ENCODE measurements around the gene SMIM32. TPM values are rescaled to one million over a fixed set of nuclear protein-coding genes. Genes with fewer than 3 reads are reported as not detected.

The SMIM32 gene
- total RNA-seq, 1 donor from 2014 or later = 0.30 TPM

DNA sequence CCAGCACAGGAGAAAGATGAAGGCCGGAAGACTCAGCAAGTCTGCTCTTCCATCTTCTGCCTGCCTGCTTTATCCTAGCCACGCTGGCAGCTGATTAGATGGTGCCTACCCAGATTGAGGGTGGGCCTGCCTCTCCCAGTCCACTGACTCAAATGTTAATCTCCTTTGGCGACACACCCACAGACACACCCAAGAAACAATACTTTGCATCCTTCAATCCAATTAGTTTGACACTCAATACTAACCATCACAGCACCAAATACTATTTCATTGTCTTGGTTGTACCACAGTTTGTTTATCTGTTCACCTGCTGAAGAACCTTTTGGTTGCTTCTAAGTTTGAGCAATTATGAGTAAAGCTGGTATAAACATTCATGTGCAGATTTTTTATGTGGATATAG lies 23.7 kb downstream of the SMIM32 start:
- H3K4me1 ChIP-seq (ENCODE audit: insufficient read depth, low read length) = no peaks in the 10 kb centered on the region
- no peaks in the 10 kb centered on the region for H3K9me3 Mint-ChIP-seq (ENCODE audit: unreplicated experiment)
- no peaks in the 10 kb centered on the region for H3K4me1 Mint-ChIP-seq (ENCODE audit: low read depth, unreplicated experiment)
- TF ChIP-seq, protein P1, sequence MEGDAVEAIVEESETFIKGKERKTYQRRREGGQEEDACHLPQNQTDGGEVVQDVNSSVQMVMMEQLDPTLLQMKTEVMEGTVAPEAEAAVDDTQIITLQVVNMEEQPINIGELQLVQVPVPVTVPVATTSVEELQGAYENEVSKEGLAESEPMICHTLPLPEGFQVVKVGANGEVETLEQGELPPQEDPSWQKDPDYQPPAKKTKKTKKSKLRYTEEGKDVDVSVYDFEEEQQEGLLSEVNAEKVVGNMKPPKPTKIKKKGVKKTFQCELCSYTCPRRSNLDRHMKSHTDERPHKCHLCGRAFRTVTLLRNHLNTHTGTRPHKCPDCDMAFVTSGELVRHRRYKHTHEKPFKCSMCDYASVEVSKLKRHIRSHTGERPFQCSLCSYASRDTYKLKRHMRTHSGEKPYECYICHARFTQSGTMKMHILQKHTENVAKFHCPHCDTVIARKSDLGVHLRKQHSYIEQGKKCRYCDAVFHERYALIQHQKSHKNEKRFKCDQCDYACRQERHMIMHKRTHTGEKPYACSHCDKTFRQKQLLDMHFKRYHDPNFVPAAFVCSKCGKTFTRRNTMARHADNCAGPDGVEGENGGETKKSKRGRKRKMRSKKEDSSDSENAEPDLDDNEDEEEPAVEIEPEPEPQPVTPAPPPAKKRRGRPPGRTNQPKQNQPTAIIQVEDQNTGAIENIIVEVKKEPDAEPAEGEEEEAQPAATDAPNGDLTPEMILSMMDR (IDR thresholded peaks at IDR 0.05; ENCODE audit: insufficient read depth, low read depth, low read length) = no peak
- no peak for TF ChIP-seq EZH2 (IDR thresholded peaks at IDR 0.05; ENCODE audit: insufficient read depth, low read length)
- peaks cover 27% of the 10 kb centered on the region for H3K36me3 ChIP-seq (ENCODE audit: insufficient read depth, low read length)
- no peak overlapping the region for H3K4me2 ChIP-seq (ENCODE audit: low read length)
- peaks cover 13% of the 10 kb centered on the region for H3K36me3 Mint-ChIP-seq (ENCODE audit: low read depth, unreplicated experiment)
- H2AFZ ChIP-seq (ENCODE audit: low read depth, low read length) = no peak overlapping the region
- no peak overlapping the region for H3K27ac ChIP-seq (ENCODE audit: low read depth, low read length)
- H3K4me3 ChIP-seq (ENCODE audit: insufficient read depth, low read depth, low read length) = no peak overlapping the region
- no peak for FAIRE-seq
- H4K20me1 ChIP-seq (ENCODE audit: insufficient read depth, low read length) = peaks cover 24% of the 10 kb centered on the region
- no peaks in the 10 kb centered on the region for H3K9me3 ChIP-seq (ENCODE audit: insufficient read depth, low read depth, low read length)
- H3K4me3 Mint-ChIP-seq (ENCODE audit: unreplicated experiment) = no peak overlapping the region
- peaks cover 35% of the 10 kb centered on the region for H3K79me2 ChIP-seq (ENCODE audit: insufficient read depth, low read length)
- no peaks in the 10 kb centered on the region for H3K27me3 Mint-ChIP-seq (ENCODE audit: low read depth, unreplicated experiment)
- no peak for DNase-seq (ENCODE audit: low read depth)
- no peaks in the 10 kb centered on the region for H3K27me3 ChIP-seq (ENCODE audit: insufficient read depth, low read length)
- no peak overlapping the region for H3K27ac Mint-ChIP-seq (ENCODE audit: unreplicated experiment)
- no peak overlapping the region for H3K9ac ChIP-seq (ENCODE audit: low read length)

DNA sequence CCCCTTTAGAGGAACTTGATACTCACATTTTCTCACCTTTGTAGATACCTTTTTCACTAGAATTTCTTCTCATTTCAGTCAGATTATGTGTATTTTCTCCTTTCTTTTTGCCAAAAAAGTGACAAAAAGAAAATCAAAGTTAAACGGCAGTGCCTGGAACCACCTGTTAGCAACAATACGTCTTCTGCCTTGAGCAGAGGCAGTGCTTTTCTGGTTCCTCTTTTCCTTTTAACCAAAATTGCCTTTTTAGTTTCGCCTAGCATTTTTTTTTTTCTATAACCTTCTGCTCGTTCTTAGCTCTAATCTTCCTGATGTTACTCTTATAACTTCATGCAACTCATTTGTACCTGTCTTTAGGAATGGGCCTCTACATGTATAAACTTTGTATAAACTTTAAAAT lies 26.1 kb downstream of the SMIM32 start:
- Mint-ChIP-seq H3K36me3 (ENCODE audit: low read depth, unreplicated experiment) (peaks cover 13% of the 10 kb centered on the region), H3K4me1 (ENCODE audit: low read depth, unreplicated experiment) (no peaks in the 10 kb centered on the region), H3K27me3 (ENCODE audit: low read depth, unreplicated experiment) (no peaks in the 10 kb centered on the region), H3K27ac (ENCODE audit: unreplicated experiment) (no peak overlapping the region), H3K9me3 (ENCODE audit: unreplicated experiment) (no peaks in the 10 kb centered on the region), H3K4me3 (ENCODE audit: unreplicated experiment) (no peak overlapping the region)
- DNase-seq (ENCODE audit: low read depth) (no peak), FAIRE-seq (no peak)
- no peak overlapping the region for H3K9ac ChIP-seq (ENCODE audit: low read length)
- H3K4me2 ChIP-seq (ENCODE audit: low read length) = no peak overlapping the region
- peaks cover 22% of the 10 kb centered on the region for H4K20me1 ChIP-seq (ENCODE audit: insufficient read depth, low read length)
- no peak overlapping the region for H3K4me3 ChIP-seq (ENCODE audit: insufficient read depth, low read depth, low read length)
- no peaks in the 10 kb centered on the region for H3K9me3 ChIP-seq (ENCODE audit: insufficient read depth, low read depth, low read length)
- H3K4me1 ChIP-seq (ENCODE audit: insufficient read depth, low read length) = no peaks in the 10 kb centered on the region
- H3K27ac ChIP-seq (ENCODE audit: low read depth, low read length) = no peak overlapping the region
- no peak for TF ChIP-seq EZH2 (IDR thresholded peaks at IDR 0.05; ENCODE audit: insufficient read depth, low read length)
- TF ChIP-seq, protein P1 (IDR thresholded peaks at IDR 0.05; ENCODE audit: insufficient read depth, low read depth, low read length) = no peak
- no peak overlapping the region for H2AFZ ChIP-seq (ENCODE audit: low read depth, low read length)
- peaks cover 47% of the 10 kb centered on the region for H3K79me2 ChIP-seq (ENCODE audit: insufficient read depth, low read length)
- no peaks in the 10 kb centered on the region for H3K27me3 ChIP-seq (ENCODE audit: insufficient read depth, low read length)
- peaks cover 26% of the 10 kb centered on the region for H3K36me3 ChIP-seq (ENCODE audit: insufficient read depth, low read length)

DNA sequence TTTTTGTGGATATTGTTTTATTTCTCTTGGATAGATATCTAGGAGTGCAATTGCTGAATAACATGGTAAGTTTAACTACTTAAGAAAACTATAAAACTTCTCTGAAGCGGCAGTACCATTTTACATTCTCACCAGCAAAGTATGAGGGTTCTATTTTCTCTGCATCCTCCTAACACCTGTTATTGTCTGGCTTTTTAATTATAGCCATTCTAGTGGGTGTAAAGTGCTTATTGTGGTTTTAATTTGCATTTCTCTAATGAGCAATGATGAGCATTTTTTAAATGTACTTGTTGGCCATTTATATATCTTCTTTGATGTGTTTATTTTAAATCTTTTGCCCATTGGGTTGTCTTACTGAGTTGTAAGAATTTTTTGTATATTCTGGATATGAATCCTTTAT lies 28.7 kb downstream of the SMIM32 start:
- no peak overlapping the region for H3K9ac ChIP-seq (ENCODE audit: low read length)
- peaks cover 31% of the 10 kb centered on the region for H4K20me1 ChIP-seq (ENCODE audit: insufficient read depth, low read length)

More for the DNA sequence above, 28.7 kb downstream of the SMIM32 start:
- peaks cover 9% of the 10 kb centered on the region for H3K36me3 Mint-ChIP-seq (ENCODE audit: low read depth, unreplicated experiment)
- H3K9me3 Mint-ChIP-seq (ENCODE audit: unreplicated experiment) = no peaks in the 10 kb centered on the region
- Histone ChIP-seq H3K27me3 (ENCODE audit: insufficient read depth, low read length) (no peaks in the 10 kb centered on the region), H2AFZ (ENCODE audit: low read depth, low read length) (no peak overlapping the region), H3K4me1 (ENCODE audit: insufficient read depth, low read length) (no peaks in the 10 kb centered on the region), H3K36me3 (ENCODE audit: insufficient read depth, low read length) (peaks cover 22% of the 10 kb centered on the region), H3K27ac (ENCODE audit: low read depth, low read length) (no peak overlapping the region), H3K4me2 (ENCODE audit: low read length) (no peak overlapping the region), H3K9me3 (ENCODE audit: insufficient read depth, low read depth, low read length) (no peaks in the 10 kb centered on the region), H3K79me2 (ENCODE audit: insufficient read depth, low read length) (peaks cover 54% of the 10 kb centered on the region), H3K4me3 (ENCODE audit: insufficient read depth, low read depth, low read length) (no peak overlapping the region)
- peaks cover 12% of the 10 kb centered on the region for H3K4me1 Mint-ChIP-seq (ENCODE audit: low read depth, unreplicated experiment)
- H3K27me3 Mint-ChIP-seq (ENCODE audit: low read depth, unreplicated experiment) = no peaks in the 10 kb centered on the region
- no peak overlapping the region for H3K27ac Mint-ChIP-seq (ENCODE audit: unreplicated experiment)
- H3K4me3 Mint-ChIP-seq (ENCODE audit: unreplicated experiment) = no peak overlapping the region
- DNase-seq (ENCODE audit: low read depth) (no peak), FAIRE-seq (no peak)
- TF ChIP-seq, protein P1 (IDR thresholded peaks at IDR 0.05; ENCODE audit: insufficient read depth, low read depth, low read length) = no peak
- no peak for TF ChIP-seq EZH2 (IDR thresholded peaks at IDR 0.05; ENCODE audit: insufficient read depth, low read length)
